NCI-H128 (cell line): ENCODE data around the gene PALM3.

Source experiments
- DNase-seq: peaks from one replicate; lab custom pipeline; 2025; ENCODE audit not compliant: unreplicated experiment; lab: John Stamatoyannopoulos, UW

The PALM3 gene

GRCh38 chr19:14089662-14090508 is 28.0 kb upstream of the PALM3 start:
- no peak for DNase-seq

GRCh38 chr19:14089412-14089661 is 27.5 kb upstream of the PALM3 start:
- no peak for DNase-seq

GRCh38 chr19:14088634-14089411 is 26.9 kb upstream of the PALM3 start:
- DNase-seq: no peak

- no peak for DNase-seq
Observed at GRCh38 chr19:14086098-14086497, 24.2 kb upstream of the PALM3 start.

- no peak for DNase-seq
Observed at GRCh38 chr19:14085309-14085995, 23.6 kb upstream of the PALM3 start, which contains the start of gene C19orf67. Gene C19orf67, minus strand, starts transcription at chr19:14085783. Its CDS starts 156 bp downstream, at chr19:14085627.

- no peak for DNase-seq
Observed at GRCh38 chr19:14082675-14082960, 20.7 kb upstream of the PALM3 start.

GRCh38 chr19:14081797-14082674 is 20.2 kb upstream of the PALM3 start:
- no peak for DNase-seq

- DNase-seq: peak; percentile 96
Observed at GRCh38 chr19:14080887-14081796, 19.3 kb upstream of the PALM3 start.

GRCh38 chr19:14078411-14078810 is 16.5 kb upstream of the PALM3 start:
- no peak for DNase-seq

GRCh38 chr19:14073925-14074838 is 12.3 kb upstream of the PALM3 start:
- DNase-seq: no peak

GRCh38 chr19:14073261-14073924 is 11.5 kb upstream of the PALM3 start:
- no peak for DNase-seq

- DNase-seq: no peak
Observed at GRCh38 chr19:14072535-14073260, 10.8 kb upstream of the PALM3 start, which contains the start of gene MISP3. Gene MISP3, plus strand, starts transcription at chr19:14072786. Its CDS starts 524 bp downstream, at chr19:14073310.

- DNase-seq: no peak
Observed at GRCh38 chr19:14070268-14071050, 8.6 kb upstream of the PALM3 start.

- no peak for DNase-seq
Observed at GRCh38 chr19:14066134-14066533, 4.3 kb upstream of the PALM3 start.

GRCh38 chr19:14063105-14063504 is 1.2 kb upstream of the PALM3 start:
- no peak for DNase-seq

- DNase-seq: no peak
Observed at GRCh38 chr19:14062558-14062855, 631 bp upstream of the PALM3 start.

- DNase-seq: no peak
Observed at GRCh38 chr19:14061081-14061749, 661 bp downstream of the PALM3 start.
